ENCODE results near the gene NCR1.

NCR1 gene

DNA sequence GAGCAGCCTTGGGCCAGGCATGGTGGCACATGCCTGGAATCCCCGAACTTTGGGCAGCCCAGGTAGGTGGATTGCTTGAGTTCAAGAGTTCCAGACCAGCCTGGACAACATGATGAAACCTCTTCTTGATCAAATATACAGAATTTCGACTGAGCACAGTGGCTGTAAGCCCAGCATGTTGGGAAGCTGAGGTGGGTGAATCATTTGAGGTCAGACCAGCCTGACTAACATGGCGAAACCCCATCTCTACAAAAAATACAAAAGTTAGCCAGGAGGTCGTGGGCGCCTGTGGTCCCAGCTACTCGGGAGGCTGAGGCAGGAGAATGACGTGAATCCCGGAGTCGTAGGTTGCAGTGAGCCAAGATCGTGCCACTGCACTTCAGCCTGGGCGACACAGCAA, 49.4 kb downstream of the NCR1 start:
- TF ChIP-seq, protein P1, sequence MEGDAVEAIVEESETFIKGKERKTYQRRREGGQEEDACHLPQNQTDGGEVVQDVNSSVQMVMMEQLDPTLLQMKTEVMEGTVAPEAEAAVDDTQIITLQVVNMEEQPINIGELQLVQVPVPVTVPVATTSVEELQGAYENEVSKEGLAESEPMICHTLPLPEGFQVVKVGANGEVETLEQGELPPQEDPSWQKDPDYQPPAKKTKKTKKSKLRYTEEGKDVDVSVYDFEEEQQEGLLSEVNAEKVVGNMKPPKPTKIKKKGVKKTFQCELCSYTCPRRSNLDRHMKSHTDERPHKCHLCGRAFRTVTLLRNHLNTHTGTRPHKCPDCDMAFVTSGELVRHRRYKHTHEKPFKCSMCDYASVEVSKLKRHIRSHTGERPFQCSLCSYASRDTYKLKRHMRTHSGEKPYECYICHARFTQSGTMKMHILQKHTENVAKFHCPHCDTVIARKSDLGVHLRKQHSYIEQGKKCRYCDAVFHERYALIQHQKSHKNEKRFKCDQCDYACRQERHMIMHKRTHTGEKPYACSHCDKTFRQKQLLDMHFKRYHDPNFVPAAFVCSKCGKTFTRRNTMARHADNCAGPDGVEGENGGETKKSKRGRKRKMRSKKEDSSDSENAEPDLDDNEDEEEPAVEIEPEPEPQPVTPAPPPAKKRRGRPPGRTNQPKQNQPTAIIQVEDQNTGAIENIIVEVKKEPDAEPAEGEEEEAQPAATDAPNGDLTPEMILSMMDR (IDR thresholded peaks at IDR 0.05; ENCODE audit: control insufficient read depth, extremely low read depth, insufficient read depth) = no peak
- no peak for DNase-seq (ENCODE audit: low read depth)
- H3K4me3 ChIP-seq (ENCODE audit: low read depth, low read length) = no peak overlapping the region

DNA sequence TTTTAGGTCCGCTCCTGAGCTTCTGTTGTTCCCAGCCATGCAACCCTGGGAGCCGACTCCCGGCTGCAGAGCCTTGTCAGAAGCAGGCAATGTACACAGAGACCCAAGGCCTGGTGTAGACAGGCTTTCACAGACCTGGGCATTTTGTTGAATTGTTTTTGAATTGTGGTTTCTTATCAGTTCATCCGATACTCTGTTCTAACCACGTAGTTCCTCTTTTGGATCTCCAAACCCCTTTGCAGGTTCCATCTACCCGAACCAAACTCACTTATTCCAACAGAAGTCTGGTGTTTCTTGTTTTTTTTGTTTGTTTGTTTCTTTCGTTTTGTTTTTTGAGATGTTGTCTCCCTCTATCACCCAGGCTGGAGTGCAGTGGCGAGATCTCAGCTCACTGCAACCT, 53.9 kb downstream of the NCR1 start:
- TF ChIP-seq, protein P1 (IDR thresholded peaks at IDR 0.05; ENCODE audit: control insufficient read depth, extremely low read depth, insufficient read depth) = no peak
- H3K4me3 ChIP-seq (ENCODE audit: low read depth, low read length) = no peak overlapping the region
- DNase-seq (ENCODE audit: low read depth) = no peak
